Natural killer cell treated with Interleukin-12 subunit alpha and Interleukin-12 subunit beta and Interleukin-15 and Interleukin-18, amount 100 ng/mL, for 72 hours (primary cell): ENCODE measurements around the gene CDK14. TPM values are rescaled to one million over a fixed set of nuclear protein-coding genes. Genes with fewer than 3 reads are reported as not detected.
A peak's percentile ranks its signal among the peaks of the same experiment; 100 is the strongest.

ENCODE experiments used
- ATAC-seq, 2 donors: fragments of 150-1000 bp; cut with Tn5 transposase in 1 of 2; sonication (Bioruptor Pico), chemical (Tn5 transposase) in 1 of 2; 2 replicates each; pipeline ENCODE4 v1.10.0; 2021
- DNase-seq: peaks from one replicate; pipeline ENCODE4 v3.0.0; 2022; ENCODE audit warnings: low spot score
- H3K27ac Mint-ChIP-seq, 2 donors: 1 replicate in 1 of 2; 2 replicates in 1 of 2; pipeline ENCODE4 v1.8.0; 2022; ENCODE audit warnings: mixed read lengths in 2 of 2, mild to moderate bottlenecking in 1 of 2, moderate library complexity in 1 of 2
- H3K27me3 Mint-ChIP-seq, 2 donors: 1 replicate in 1 of 2; 2 replicates in 1 of 2; pipeline ENCODE4 v1.8.0; 2022; ENCODE audit warnings: mixed read lengths in 2 of 2
- H3K36me3 Mint-ChIP-seq: one replicate; pipeline ENCODE4 v1.8.0; 2022; ENCODE audit warnings: mixed read lengths
- H3K4me1 Mint-ChIP-seq, 2 donors: 1 replicate in 1 of 2; 2 replicates in 1 of 2; pipeline ENCODE4 v1.8.0; 2022; ENCODE audit warnings: low read depth in 2 of 2, mixed read lengths in 2 of 2, mild to moderate bottlenecking in 1 of 2
- H3K4me3 Mint-ChIP-seq: one replicate; pipeline ENCODE4 v1.8.0; 2022; ENCODE audit warnings: mixed read lengths
- H3K9me3 Mint-ChIP-seq: 2 replicates; pipeline ENCODE4 v1.8.0; 2022; ENCODE audit warnings: mixed read lengths
- total RNA-seq, 2 donors: library from RNA; stranded (reverse); gene quantifications; one replicate each; pipeline ENCODE4 v1.2.3, GENCODE V29; 2022

CDK14 gene
- total RNA-seq, 2 donors from 2014 or later: 0.76 to 2.8 TPM

DNA sequence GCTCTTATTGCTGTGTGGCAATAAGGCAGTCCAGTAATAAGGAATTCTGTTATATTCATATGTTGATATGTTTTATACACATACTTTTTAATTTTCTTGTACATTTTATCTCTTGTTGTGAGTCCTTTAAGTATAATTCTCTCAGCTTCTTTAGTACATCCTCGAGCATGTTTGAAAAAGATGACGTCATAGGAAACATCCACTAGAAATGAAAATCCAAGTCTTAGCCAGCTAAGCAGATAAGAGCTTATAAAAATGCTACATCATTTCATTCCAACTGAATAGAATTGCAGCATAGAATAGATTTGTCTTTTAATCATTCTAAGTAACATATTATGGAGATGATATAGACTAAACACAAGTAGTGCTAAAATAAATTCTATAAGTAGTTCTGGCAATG is 384.4 kb downstream of the CDK14 start:
- Mint-ChIP-seq H3K36me3 (peaks cover 6% of the 10 kb centered on the region), H3K9me3 (peaks cover 22% of the 10 kb centered on the region), H3K4me3 (no peak overlapping the region), H3K4me1 (no peaks in the 10 kb centered on the region), H3K27me3 (no peaks in the 10 kb centered on the region), H3K27ac (no peak overlapping the region)
- DNase-seq (no peak), ATAC-seq (no peak)

DNA sequence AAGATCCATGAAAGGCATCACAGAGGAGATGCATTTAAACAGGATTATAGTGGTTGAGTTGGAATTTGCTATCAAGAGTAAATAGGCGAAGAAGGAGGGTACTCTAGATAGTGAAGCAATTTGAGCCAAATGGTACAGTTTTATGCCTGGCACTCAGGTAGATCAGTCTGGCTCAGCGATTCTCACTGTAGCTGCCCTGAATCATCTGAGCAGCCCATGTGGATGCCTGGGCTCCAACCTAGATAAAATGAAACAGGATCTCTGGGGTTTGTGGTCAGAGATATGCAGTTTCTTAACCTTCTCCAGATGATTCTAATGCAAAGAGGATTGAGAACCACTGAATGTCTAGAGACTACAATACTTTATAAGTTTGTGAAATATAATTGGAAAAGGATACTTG is 386.1 kb downstream of the CDK14 start:
- ATAC-seq: no peak
- Mint-ChIP-seq H3K27ac (no peak overlapping the region), H3K4me3 (no peak overlapping the region)

DNA sequence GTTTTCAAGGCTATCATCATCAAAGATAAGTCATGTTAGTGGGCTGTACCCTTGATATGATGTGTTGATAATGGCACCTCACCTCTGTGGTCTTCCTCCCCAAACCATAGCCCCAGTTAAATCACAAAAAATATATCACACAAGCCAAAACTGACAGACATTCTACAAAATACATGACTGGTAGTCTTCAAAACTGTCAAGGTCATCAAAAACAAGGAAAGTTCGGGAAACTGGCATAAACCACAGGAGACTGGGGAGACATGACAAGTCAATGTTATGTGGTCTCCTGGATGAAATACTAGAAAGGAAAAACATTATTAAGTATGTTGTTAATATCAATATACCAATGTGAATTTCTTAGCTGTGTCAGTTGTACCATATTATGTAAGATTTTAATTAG is 388.6 kb downstream of the CDK14 start:
- Mint-ChIP-seq H3K9me3 (peaks cover 6% of the 10 kb centered on the region), H3K4me1 (no peaks in the 10 kb centered on the region), H3K27ac (no peak overlapping the region), H3K4me3 (no peak overlapping the region), H3K27me3 (no peaks in the 10 kb centered on the region), H3K36me3 (peaks cover 6% of the 10 kb centered on the region)
- DNase-seq: no peak
- no peak for ATAC-seq

More for the DNA sequence above, 386.1 kb downstream of the CDK14 start:
- DNase-seq: no peak
- no peaks in the 10 kb centered on the region for H3K4me1 Mint-ChIP-seq
- H3K9me3 Mint-ChIP-seq: peaks cover 14% of the 10 kb centered on the region
- H3K27me3 Mint-ChIP-seq: no peaks in the 10 kb centered on the region
- H3K36me3 Mint-ChIP-seq: peaks cover 6% of the 10 kb centered on the region

DNA sequence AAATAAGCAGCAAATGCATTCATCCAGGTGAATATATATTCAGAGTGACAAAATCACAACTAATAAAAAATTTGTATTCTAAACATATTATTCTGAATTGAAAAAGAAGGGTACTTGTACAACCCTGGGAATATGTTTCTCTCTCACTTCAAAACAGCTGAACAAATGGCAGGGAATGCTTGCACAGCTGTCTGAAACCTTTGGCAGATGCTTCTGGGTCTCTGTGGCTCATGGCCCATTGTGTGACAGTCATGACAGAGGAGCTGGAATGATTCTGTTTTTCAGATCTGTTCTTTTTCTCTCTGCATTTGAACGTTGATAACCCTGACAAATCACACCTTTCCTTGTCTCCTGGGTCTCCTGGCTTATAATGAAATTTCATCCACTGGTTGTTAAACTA is 392.4 kb downstream of the CDK14 start:
- Mint-ChIP-seq H3K4me3 (no peak overlapping the region), H3K27ac (no peak overlapping the region), H3K4me1 (no peaks in the 10 kb centered on the region), H3K27me3 (no peaks in the 10 kb centered on the region), H3K9me3 (peaks cover 10% of the 10 kb centered on the region), H3K36me3 (peaks cover 5% of the 10 kb centered on the region)
- no peak for ATAC-seq
- no peak for DNase-seq

DNA sequence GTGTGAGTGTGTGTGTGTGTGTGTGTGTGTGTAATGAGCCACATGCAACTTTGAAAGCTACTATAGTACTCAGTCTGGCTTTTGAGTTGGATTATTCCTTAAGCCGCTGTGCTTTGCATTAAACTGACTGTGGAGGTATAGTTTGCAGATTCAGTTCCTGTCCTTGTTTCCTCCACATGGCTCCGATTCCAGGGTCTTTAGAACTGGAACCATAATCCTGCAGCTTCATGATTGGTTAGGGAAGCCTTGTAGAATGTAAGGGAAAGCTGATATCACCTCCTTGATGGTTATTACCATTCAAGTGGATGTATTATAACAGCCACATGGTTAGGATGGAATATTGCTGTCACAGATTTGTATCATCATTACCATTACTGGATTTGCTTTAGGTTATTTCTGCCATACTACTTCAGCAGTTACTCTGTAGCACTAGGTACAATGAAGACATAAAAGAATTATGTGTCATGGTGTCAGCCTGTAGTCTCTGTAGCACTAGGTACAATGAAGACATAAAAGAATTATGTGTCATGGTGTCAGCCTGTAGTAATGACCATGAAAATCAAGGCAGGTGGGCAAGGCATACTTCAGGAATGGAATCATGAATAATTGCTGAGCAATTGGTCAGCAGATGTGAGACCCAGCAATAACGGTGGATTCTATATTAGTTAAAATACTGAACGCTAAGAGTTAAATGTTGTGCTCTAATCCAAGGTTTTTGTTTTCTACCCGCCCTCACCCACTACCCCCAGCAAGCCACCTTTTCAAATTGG is 393.1 kb downstream of the CDK14 start:
- Mint-ChIP-seq H3K9me3 (peaks cover 10% of the 10 kb centered on the region), H3K4me1 (no peaks in the 10 kb centered on the region), H3K4me3 (no peak overlapping the region), H3K36me3 (peaks cover 5% of the 10 kb centered on the region), H3K27me3 (no peaks in the 10 kb centered on the region), H3K27ac (no peak overlapping the region)
- DNase-seq (no peak), ATAC-seq (no peak)

DNA sequence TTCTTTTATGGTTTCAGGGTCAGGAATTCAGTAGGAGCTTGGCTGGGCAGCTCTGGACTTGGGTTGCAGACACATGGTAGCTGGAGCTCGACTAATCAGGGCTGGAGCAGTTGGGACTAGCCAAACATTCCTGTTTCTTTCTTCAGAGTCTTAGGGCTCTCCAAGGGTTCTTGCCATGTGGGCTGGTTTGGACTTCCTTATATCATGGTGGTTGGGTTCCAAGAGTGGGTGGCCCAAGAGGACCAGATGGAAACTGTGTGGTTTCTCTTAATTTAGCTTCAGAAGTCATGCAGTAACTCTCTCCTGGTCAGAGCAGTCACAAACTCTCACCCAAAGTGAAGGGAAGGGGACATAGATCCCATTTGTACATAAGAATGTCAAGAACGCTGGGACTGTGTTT is 398.0 kb downstream of the CDK14 start:
- no peaks in the 10 kb centered on the region for H3K4me1 Mint-ChIP-seq
- DNase-seq: no peak
- H3K27me3 Mint-ChIP-seq: no peaks in the 10 kb centered on the region
- no peak overlapping the region for H3K27ac Mint-ChIP-seq
- peaks cover 14% of the 10 kb centered on the region for H3K9me3 Mint-ChIP-seq
- H3K36me3 Mint-ChIP-seq: peaks cover 5% of the 10 kb centered on the region
- no peak for ATAC-seq
- H3K4me3 Mint-ChIP-seq: no peak overlapping the region

DNA sequence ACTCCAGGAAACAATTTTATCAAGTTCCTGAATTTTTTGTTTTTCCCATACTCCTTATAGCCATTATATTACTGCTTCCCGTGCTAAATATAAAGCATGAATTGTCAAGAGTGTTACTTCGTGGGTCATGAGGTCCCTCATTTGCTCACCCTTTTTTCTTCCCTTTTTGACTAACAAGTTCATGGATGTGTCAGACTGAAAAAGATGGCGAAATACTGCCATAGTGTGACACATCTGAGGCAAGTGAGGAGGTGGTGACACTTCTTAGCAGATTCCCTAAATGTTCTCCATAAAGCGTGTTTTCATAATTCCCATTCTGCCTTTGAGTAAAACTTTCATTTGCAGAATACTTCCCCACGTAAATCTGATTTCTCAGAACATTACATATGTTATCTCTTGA is 398.5 kb downstream of the CDK14 start:
- H3K4me3 Mint-ChIP-seq: no peak overlapping the region
- ATAC-seq (no peak), DNase-seq (no peak)
- H3K36me3 Mint-ChIP-seq: peaks cover 5% of the 10 kb centered on the region
- no peaks in the 10 kb centered on the region for H3K27me3 Mint-ChIP-seq
- no peak overlapping the region for H3K27ac Mint-ChIP-seq
- peaks cover 14% of the 10 kb centered on the region for H3K9me3 Mint-ChIP-seq
- H3K4me1 Mint-ChIP-seq: no peaks in the 10 kb centered on the region

DNA sequence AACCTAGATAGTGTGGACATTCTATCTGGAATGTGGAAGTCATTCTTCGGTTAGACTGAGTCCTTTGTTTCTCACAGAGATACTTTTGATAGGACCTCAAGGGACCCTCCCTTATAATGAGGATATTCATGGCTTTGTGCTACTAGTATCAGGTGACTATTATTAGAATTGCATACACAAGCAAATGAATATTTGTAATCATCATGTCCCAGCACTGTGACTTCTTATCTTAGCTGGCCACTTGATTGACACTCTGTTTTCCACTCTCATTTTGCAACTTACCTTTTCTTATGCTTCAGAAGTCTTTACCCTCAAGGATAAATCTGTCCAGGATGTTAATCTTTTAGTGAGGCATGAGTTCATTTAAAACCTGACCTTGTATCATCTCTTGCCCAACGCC is 399.9 kb downstream of the CDK14 start:
- peaks cover 13% of the 10 kb centered on the region for H3K9me3 Mint-ChIP-seq
- DNase-seq (no peak), ATAC-seq (no peak)
- no peak overlapping the region for H3K4me3 Mint-ChIP-seq
- H3K27me3 Mint-ChIP-seq: no peaks in the 10 kb centered on the region
- H3K36me3 Mint-ChIP-seq: peaks cover 5% of the 10 kb centered on the region
- H3K4me1 Mint-ChIP-seq: no peaks in the 10 kb centered on the region
- H3K27ac Mint-ChIP-seq: no peak overlapping the region

DNA sequence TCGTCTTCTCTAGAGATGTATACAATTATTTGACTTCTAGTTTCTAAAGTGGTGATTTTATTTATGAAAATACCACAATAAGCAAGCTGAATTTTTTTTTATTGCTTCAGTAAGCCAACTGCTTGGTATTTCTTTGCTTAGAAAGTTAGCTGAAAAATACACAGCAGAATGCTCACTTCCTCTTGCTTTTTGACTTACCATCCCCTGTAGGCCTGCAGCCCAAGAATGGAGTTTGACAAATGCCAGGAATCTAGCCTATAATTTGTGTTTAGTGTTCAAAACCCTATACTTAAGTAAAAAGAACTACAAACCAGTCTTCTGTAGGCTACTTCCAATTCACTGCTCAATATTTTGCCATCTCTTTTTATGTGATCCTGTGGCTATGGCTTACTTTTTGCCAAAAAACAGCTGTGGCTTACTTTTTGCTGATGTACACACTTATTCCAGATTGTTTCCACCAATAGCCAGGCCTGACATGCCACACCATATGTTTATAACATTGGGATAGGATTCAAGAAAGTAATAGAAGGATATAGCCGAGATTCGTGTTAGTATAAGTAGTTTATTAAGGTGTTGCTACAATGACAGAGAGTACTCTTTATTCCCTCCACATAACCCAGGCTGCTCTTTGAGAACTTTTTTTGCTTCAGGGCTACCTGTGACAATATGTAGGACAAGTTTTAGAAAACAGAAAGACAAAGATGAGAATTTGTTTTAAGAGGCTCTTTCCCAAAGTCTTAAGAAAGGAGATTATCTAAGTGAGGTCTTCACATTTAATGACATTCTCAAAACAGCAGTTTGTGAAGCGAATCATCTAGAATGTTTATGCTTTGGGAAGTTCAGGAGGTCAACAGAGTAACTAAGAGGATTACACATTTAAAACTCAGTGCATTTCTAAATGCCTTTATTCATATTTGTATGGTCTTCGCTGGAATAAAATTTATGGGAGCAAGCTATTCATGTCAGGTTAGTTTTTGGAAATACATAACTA is 404.2 kb downstream of the CDK14 start:
- Mint-ChIP-seq H3K9me3 (peaks cover 22% of the 10 kb centered on the region), H3K36me3 (no peaks in the 10 kb centered on the region), H3K27me3 (no peaks in the 10 kb centered on the region), H3K4me1 (no peaks in the 10 kb centered on the region), H3K4me3 (no peak overlapping the region), H3K27ac (no peak overlapping the region)
- ATAC-seq (no peak), DNase-seq (no peak)

DNA sequence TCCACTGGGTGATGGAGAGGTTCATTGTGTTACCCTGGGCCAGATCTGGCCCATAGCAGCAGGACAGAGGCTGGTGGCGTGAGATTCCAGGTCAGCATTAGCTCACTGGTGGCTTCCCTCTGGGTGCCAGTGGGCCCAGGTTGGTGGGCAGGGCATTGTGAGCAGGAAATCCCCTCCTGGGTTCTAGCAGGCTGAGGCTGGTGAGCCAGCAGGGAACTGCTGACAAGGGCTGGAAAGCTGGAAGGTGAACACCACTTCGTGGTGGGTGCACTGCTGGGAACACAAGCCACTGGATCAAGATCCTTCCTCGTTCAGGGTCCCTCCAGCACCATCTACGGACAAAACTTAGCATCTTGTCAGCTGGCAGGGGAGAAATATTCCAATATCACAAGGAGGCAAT is 408.9 kb downstream of the CDK14 start:
- no peaks in the 10 kb centered on the region for H3K27me3 Mint-ChIP-seq
- no peak overlapping the region for H3K4me3 Mint-ChIP-seq
- H3K9me3 Mint-ChIP-seq: peaks cover 19% of the 10 kb centered on the region
- no peak overlapping the region for H3K27ac Mint-ChIP-seq
- H3K36me3 Mint-ChIP-seq: no peaks in the 10 kb centered on the region
- DNase-seq (no peak), ATAC-seq (peak in 1 of 2 donors; percentile 28)
- H3K4me1 Mint-ChIP-seq: no peaks in the 10 kb centered on the region

DNA sequence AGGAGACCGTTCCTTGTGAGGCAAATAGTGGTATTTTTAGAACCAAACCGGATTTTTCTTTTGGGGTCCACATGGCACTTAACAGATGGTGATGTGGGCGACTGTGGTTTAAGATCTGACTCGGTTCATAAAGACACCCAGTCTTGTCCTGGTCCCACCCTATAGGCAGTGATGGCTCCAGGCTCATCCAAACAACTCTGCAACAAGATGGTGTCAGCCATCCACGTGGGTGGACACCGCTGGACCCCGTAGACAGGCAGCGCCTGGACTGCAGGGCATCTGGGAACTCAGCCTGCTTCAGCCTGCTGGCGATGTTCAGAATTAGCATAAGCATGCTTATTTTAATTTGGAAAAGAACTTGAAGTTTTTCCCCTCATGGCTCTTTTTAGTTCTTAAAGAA is 409.7 kb downstream of the CDK14 start:
- H3K27me3 Mint-ChIP-seq: no peaks in the 10 kb centered on the region
- no peaks in the 10 kb centered on the region for H3K36me3 Mint-ChIP-seq
- H3K4me1 Mint-ChIP-seq: no peaks in the 10 kb centered on the region
- DNase-seq: no peak
- H3K4me3 Mint-ChIP-seq: no peak overlapping the region
- no peak for ATAC-seq
- peaks cover 16% of the 10 kb centered on the region for H3K9me3 Mint-ChIP-seq
- no peak overlapping the region for H3K27ac Mint-ChIP-seq

DNA sequence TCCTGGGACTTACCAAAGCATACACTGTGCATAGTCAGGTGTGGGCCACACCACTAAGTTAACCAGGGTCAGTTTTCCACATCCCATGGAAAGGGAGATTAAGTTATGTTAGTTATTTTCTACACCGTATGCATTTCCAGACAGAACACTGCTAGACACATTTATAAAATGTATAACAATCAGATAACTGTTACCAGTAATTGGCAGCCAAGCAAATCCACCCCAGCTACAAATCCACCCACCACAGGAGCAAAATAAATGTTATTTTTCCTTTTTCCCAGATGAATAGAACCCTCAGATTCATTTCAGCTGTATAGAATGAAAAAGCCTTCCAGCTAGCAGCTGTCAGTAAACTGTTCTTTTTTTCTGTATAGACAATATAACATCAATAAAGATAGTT is 411.2 kb downstream of the CDK14 start:
- Mint-ChIP-seq H3K27ac (no peak overlapping the region), H3K36me3 (no peaks in the 10 kb centered on the region), H3K9me3 (peaks cover 24% of the 10 kb centered on the region), H3K4me3 (no peak overlapping the region), H3K4me1 (no peaks in the 10 kb centered on the region), H3K27me3 (no peaks in the 10 kb centered on the region)
- DNase-seq: no peak
- ATAC-seq: no peak

DNA sequence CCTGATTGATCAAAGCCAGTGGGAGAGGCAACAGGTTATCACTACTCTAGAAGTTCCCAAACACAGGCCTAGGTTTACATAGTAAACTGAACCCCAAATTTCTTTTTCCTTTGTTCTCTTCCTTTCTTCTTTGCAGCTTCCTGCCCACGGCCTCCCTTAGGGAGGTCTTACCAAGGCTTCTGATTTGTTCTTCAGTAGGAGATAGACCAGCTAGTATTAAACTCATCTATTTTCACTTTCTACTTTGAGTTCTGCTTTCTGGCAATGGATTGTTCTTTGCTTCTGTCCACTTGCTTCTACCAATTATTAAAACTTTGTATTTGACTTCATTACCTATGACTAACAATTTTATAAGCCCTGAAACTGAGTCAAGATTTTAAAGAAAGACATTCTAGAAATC is 417.0 kb downstream of the CDK14 start:
- Mint-ChIP-seq H3K4me3 (no peak overlapping the region), H3K36me3 (no peaks in the 10 kb centered on the region), H3K9me3 (peaks cover 13% of the 10 kb centered on the region), H3K4me1 (no peaks in the 10 kb centered on the region), H3K27ac (no peak overlapping the region), H3K27me3 (no peaks in the 10 kb centered on the region)
- no peak for ATAC-seq
- no peak for DNase-seq

DNA sequence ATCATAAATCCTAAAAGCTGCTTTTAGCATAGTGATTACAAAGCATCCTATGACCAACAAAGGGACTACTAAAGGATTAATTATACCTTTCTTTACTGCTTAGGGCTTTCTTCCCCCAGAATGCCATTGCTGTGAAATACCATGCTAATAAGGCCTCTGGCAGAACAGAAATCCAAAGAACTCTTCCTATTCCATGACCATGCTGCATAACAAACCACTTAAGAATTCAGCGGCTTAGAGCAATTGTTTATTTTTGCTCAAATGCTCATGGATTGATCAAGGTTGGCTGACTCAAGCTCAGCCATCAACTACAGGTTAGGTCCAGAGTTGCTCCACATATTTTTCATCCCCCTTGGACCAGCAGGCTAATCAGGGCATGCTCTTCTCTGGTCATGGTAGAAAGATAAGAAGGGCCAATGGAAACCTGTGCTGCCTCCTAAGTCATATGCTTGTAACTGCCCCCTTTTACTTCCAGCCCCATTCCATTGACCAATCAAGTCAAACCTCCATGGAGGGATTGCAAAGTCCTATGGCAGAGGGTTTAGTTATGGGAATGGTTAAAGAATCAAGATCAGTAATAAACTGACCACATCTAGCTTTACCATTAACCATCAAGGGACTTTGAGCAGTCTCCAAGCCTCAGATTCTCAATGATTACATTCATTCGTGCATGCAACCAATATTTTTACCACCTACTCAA is 423.7 kb downstream of the CDK14 start:
- Mint-ChIP-seq H3K9me3 (peaks cover 9% of the 10 kb centered on the region), H3K4me1 (no peaks in the 10 kb centered on the region), H3K4me3 (no peak overlapping the region), H3K27ac (no peak overlapping the region), H3K36me3 (no peaks in the 10 kb centered on the region), H3K27me3 (no peaks in the 10 kb centered on the region)
- no peak for ATAC-seq
- no peak for DNase-seq
